Measurements from ENCODE around the gene IL1R2.

GRCh38 chr2:101951296-101951695 is 40.5 kb upstream of the IL1R2 start:
- TF ChIP-seq CTCF (IDR thresholded peaks at IDR 0.05) (no peak), POLR2A (IDR thresholded peaks at IDR 0.05) (no peak)

Measured in testis (tissue), 2 donors.